ENCODE measurements around the gene TSKU.

- TF ChIP-seq GATA3 (IDR thresholded peaks at IDR 0.05; ENCODE audit: low read depth, low read length) (no peak), GATA2 (IDR thresholded peaks at IDR 0.05; ENCODE audit: low read depth, low read length) (no peak)
Observed at GRCh38 chr11:76787911-76788596, 4.9 kb downstream of the TSKU start.

Data from SH-SY5Y (cell line).